H1 (cell line): ENCODE data around the gene SLC38A1. TPM values are rescaled to one million over a fixed set of nuclear protein-coding genes. Genes with fewer than 3 reads are reported as not detected.

ENCODE experiments used
- CTCF ChIA-PET: fragments of 300-600 bp; sonication (Branson Sonifier 250); formaldehyde crosslinking; loops from one replicate; lab custom pipeline; 2021; ENCODE audit not compliant: partially characterized antibody; lab: Charles Lee
- POLR2A ChIA-PET: fragments of 300-600 bp; sonication (Branson Sonifier 250); formaldehyde crosslinking; loops from one replicate; lab custom pipeline; 2021; ENCODE audit warnings: inconsistent platforms; ENCODE audit not compliant: partially characterized antibody; lab: Charles Lee
- DNase-seq, 2 experiments: peaks; one replicate each; pipeline versions ENCODE4 v3.0.0 to v3.0.0-alpha.2; 2010 to 2022; ENCODE audit warnings: low spot score in 2 of 2, low read depth in 1 of 2, mixed read lengths in 1 of 2
- FAIRE-seq: peaks from 2 replicates; lab custom pipeline; 2011; peaks lifted over from hg19 to GRCh38; lab: Jason Lieb, UNC
- H2AFZ ChIP-seq: 2 replicates; pipeline ENCODE4 v1.8.1; 2012; ENCODE audit warnings: low read length, inconsistent platforms
- H2AK5ac ChIP-seq: 2 replicates; pipeline ENCODE4 v1.6.1; 2013; ENCODE audit warnings: low read depth, low read length
- H2BK120ac ChIP-seq: replicated peaks from 2 replicates; pipeline ENCODE3; 2013; ENCODE audit warnings: low read depth, low read length, inconsistent platforms
- H2BK12ac ChIP-seq: 2 replicates; pipeline ENCODE4 v1.6.1; 2013; ENCODE audit warnings: low read depth, low read length
- H2BK15ac ChIP-seq: 2 replicates; pipeline ENCODE4 v1.6.1; 2013; ENCODE audit warnings: low read length
- H2BK20ac ChIP-seq: 2 replicates; pipeline ENCODE4 v1.6.1; 2013; ENCODE audit warnings: low read length
- H2BK5ac ChIP-seq: 2 replicates; pipeline ENCODE4 v1.6.1; 2013; ENCODE audit warnings: low read depth, low read length
- H3K14ac ChIP-seq: 2 replicates; pipeline ENCODE4 v1.6.1; 2013; ENCODE audit warnings: inconsistent platforms; ENCODE audit not compliant: insufficient read length
- H3K18ac ChIP-seq: 2 replicates; pipeline ENCODE4 v1.6.1; 2013; ENCODE audit warnings: low read length; ENCODE audit errors: extremely low read depth
- H3K23ac ChIP-seq: 2 replicates; pipeline ENCODE4 v1.6.1; 2013; ENCODE audit warnings: inconsistent platforms; ENCODE audit not compliant: insufficient read length
- H3K23me2 ChIP-seq: 2 replicates; pipeline ENCODE4 v1.6.1; 2013; ENCODE audit warnings: low read depth, low read length
- H3K27ac ChIP-seq: 2 replicates; pipeline ENCODE4 v1.6.1; 2011; ENCODE audit warnings: low read depth, low read length, inconsistent platforms
- H3K27me3 ChIP-seq, 4 experiments: replicated peaks in 1 of 4; 1 replicate in 1 of 4; 2 replicates in 3 of 4; pipeline versions ENCODE4 v1.6.1 to v1.8.1; 2011 to 2013; ENCODE audit warnings: low read length in 3 of 4, mild to moderate bottlenecking in 3 of 4, inconsistent platforms in 2 of 4, mixed read lengths in 2 of 4, moderate library complexity in 1 of 4; ENCODE audit not compliant: control insufficient read depth in 3 of 4, insufficient read depth in 3 of 4; ENCODE audit errors: extremely low read depth in 1 of 4
- H3K36me3 ChIP-seq, 4 experiments: 2 replicates each; pipeline versions ENCODE4 v1.6.1 to v1.8.1; 2011 to 2013; ENCODE audit warnings: mild to moderate bottlenecking in 4 of 4, low read length in 3 of 4, moderate library complexity in 2 of 4, control low read depth in 1 of 4, inconsistent platforms in 1 of 4; ENCODE audit not compliant: insufficient read depth in 4 of 4, control insufficient read depth in 2 of 4
- H3K4ac ChIP-seq: replicated peaks from 2 replicates; pipeline ENCODE3; 2013; ENCODE audit warnings: low read length, low read depth, mixed read lengths, inconsistent platforms; ENCODE audit not compliant: insufficient read length
- H3K4me1 ChIP-seq, 4 experiments: replicated peaks in 1 of 4; 1 replicate in 1 of 4; 2 replicates in 3 of 4; pipeline versions ENCODE4 v1.6.1 to v1.8.1; 2011 to 2013; ENCODE audit warnings: low read length in 3 of 4, inconsistent platforms in 2 of 4, mixed read lengths in 1 of 4; ENCODE audit not compliant: insufficient read depth in 4 of 4, control insufficient read depth in 3 of 4
- H3K4me2 ChIP-seq, 2 experiments: 2 replicates each; pipeline versions ENCODE4 v1.6.1 to v1.8.1; 2011 to 2013; ENCODE audit warnings: low read depth in 2 of 2, low read length in 2 of 2, control low read depth in 1 of 2, inconsistent platforms in 1 of 2, mild to moderate bottlenecking in 1 of 2; ENCODE audit not compliant: insufficient read depth in 1 of 2
- H3K4me3 ChIP-seq, 4 experiments: fragments of 200-600, 300-600 bp in 1 of 4; sonication (generic), shearing (Covaris generic), sonication (Bioruptor Twin) in 1 of 4; 2 replicates each; pipeline versions ENCODE4 v1.5.1 to v1.8.1; 2011 to 2016; ENCODE audit warnings: low read length in 4 of 4, low read depth in 3 of 4, control low read depth in 2 of 4, inconsistent platforms in 2 of 4, mild to moderate bottlenecking in 2 of 4, mixed read lengths in 1 of 4, moderate library complexity in 1 of 4; ENCODE audit not compliant: insufficient read depth in 2 of 4; ENCODE audit errors: extremely low read depth in 1 of 4
- H3K56ac ChIP-seq: replicated peaks from 2 replicates; pipeline ENCODE3; 2013; ENCODE audit warnings: low read depth, mild to moderate bottlenecking, mixed read lengths, low read length, inconsistent platforms; ENCODE audit not compliant: insufficient read length
- H3K79me1 ChIP-seq: 2 replicates; pipeline ENCODE4 v1.6.1; 2013; ENCODE audit warnings: low read depth, low read length, control low read depth
- H3K79me2 ChIP-seq, 2 experiments: 2 replicates each; pipeline versions ENCODE4 v1.6.1 to v1.8.1; 2012 to 2013; ENCODE audit warnings: low read length in 2 of 2, mild to moderate bottlenecking in 2 of 2, inconsistent platforms in 1 of 2; ENCODE audit not compliant: insufficient read depth in 2 of 2, control insufficient read depth in 1 of 2
- H3K9ac ChIP-seq, 4 experiments: replicated peaks in 1 of 4; 1 replicate in 1 of 4; 2 replicates in 3 of 4; pipeline versions ENCODE4 v1.6.1 to v1.8.1; 2011 to 2013; ENCODE audit warnings: low read depth in 3 of 4, low read length in 3 of 4, control low read depth in 2 of 4, mild to moderate bottlenecking in 2 of 4, moderate library complexity in 2 of 4, inconsistent platforms in 1 of 4; ENCODE audit errors: extremely low read depth in 1 of 4
- H3K9me3 ChIP-seq, 2 experiments: 2 replicates each; pipeline versions ENCODE4 v1.6.1 to v1.8.1; 2012 to 2013; ENCODE audit warnings: mild to moderate bottlenecking in 2 of 2, moderate library complexity in 2 of 2, control low read depth in 1 of 2, inconsistent platforms in 1 of 2, low read depth in 1 of 2, low read length in 1 of 2, mixed read lengths in 1 of 2; ENCODE audit not compliant: insufficient read depth in 2 of 2
- H4K20me1 ChIP-seq, 2 experiments: replicated peaks in 1 of 2; 2 replicates each; pipeline versions ENCODE3 to v1.8.1; 2011 to 2013; ENCODE audit warnings: inconsistent platforms in 2 of 2, low read length in 2 of 2, mild to moderate bottlenecking in 1 of 2; ENCODE audit not compliant: insufficient read depth in 2 of 2, control insufficient read depth in 1 of 2
- H4K5ac ChIP-seq: 2 replicates; pipeline ENCODE4 v1.6.1; 2013; ENCODE audit warnings: low read length, low read depth, mixed read lengths, inconsistent platforms; ENCODE audit not compliant: insufficient read length
- H4K8ac ChIP-seq: 2 replicates; pipeline ENCODE4 v1.8.0; 2013; ENCODE audit warnings: mild to moderate bottlenecking, moderate library complexity, low read length, inconsistent platforms; ENCODE audit not compliant: insufficient read depth; ENCODE audit errors: extremely low read depth
- H4K91ac ChIP-seq: replicated peaks from 2 replicates; pipeline ENCODE3; 2013; ENCODE audit warnings: low read length, mixed read lengths, inconsistent platforms; ENCODE audit not compliant: insufficient read length
- ATF2 ChIP-seq: IDR thresholded peaks from 2 replicates; pipeline ENCODE4 v1.6.1; 2012; ENCODE audit warnings: low read length, inconsistent platforms
- CBX8 ChIP-seq: fragments of 300-800, 300-1000 bp; sonication (generic); IDR thresholded peaks from 2 replicates; pipeline ENCODE4 v1.7.1; 2016; ENCODE audit warnings: low read depth, low read length, borderline replicate concordance
- CHD1 ChIP-seq: IDR thresholded peaks from 2 replicates; pipeline ENCODE4 v1.6.1; 2012; ENCODE audit warnings: low read depth, low read length, improper control_type of control experiment
- HDAC6 ChIP-seq: IDR thresholded peaks from one replicate; pipeline ENCODE4 v1.7.1; 2012; ENCODE audit warnings: low read depth, mild to moderate bottlenecking, inconsistent platforms, low read length, moderate library complexity
- POLR2A ChIP-seq, 2 experiments: IDR thresholded peaks; 1 replicate in 1 of 2; 2 replicates in 1 of 2; pipeline ENCODE4 v1.6.1; 2011; ENCODE audit warnings: low read depth in 2 of 2, low read length in 2 of 2, mild to moderate bottlenecking in 2 of 2; ENCODE audit errors: control extremely low read depth in 1 of 2
- RBBP5 ChIP-seq: IDR thresholded peaks from 2 replicates; pipeline ENCODE4 v1.7.1; 2012; ENCODE audit warnings: low read depth, mild to moderate bottlenecking, inconsistent platforms, low read length, moderate library complexity, borderline replicate concordance
- RFX5 ChIP-seq: IDR thresholded peaks from 2 replicates; pipeline ENCODE4 v1.6.1; 2011; ENCODE audit warnings: low read depth, low read length, improper control_type of control experiment, borderline replicate concordance
- SAP30 ChIP-seq: fragments of 300-600 bp; sonication (generic); IDR thresholded peaks from 2 replicates; pipeline ENCODE4 v1.7.1; 2012; ENCODE audit warnings: low read length, moderate library complexity, mild to moderate bottlenecking, inconsistent platforms; ENCODE audit not compliant: insufficient read depth, insufficient replicate concordance
- TEAD4 ChIP-seq: IDR thresholded peaks from 2 replicates; pipeline ENCODE4 v1.6.1; 2012; ENCODE audit warnings: low read depth, low read length, inconsistent platforms, mixed read lengths
- WGBS, 2 experiments: shearing (Covaris generic) in 1 of 2; methylation state at CpG; one replicate each; pipeline versions ENCODE4 v1.1.6 to v1.1.7; 2013 to 2015; ENCODE audit warnings: low lambda C conversion rate in 2 of 2, mixed read lengths in 2 of 2, inconsistent platforms in 1 of 2, low coverage in 1 of 2, missing lambda C conversion rate in 1 of 2; ENCODE audit not compliant: insufficient replicate concordance in 2 of 2, insufficient coverage in 1 of 2, insufficient read length in 1 of 2; ENCODE audit errors: extremely low coverage in 1 of 2, missing lambda C conversion rate in 1 of 2; 5-methylcytosine and 5-hydroxymethylcytosine counted together
- polyA plus RNA-seq, 7 experiments: library from polyadenylated mRNA; depleted of rRNA in 3 of 7; stranded (reverse) in 5 of 7; unstranded in 2 of 7; fragments of >200 nt in 5 of 7; fragments of 200-250 nt in 2 of 7; gene quantifications; 1 replicate in 5 of 7; 2 replicates in 1 of 7; 4 replicates in 1 of 7; pipeline versions ENCODE4 v1.2.1 to v1.2.3, GENCODE V29; 2011 to 2013; ENCODE audit warnings: missing spikeins in 2 of 7, mixed read lengths in 2 of 7
- total RNA-seq: library from RNA; stranded (reverse); fragmentation: NEBNext Ultra II Directional; extraction: Animal tissue kit (Norgen Biotek cat#: 25700); gene quantifications from 2 replicates; pipeline ENCODE4 v1.2.1, GENCODE V29; 2021

SLC38A1 gene
- total and polyA plus RNA-seq, 2 of the 8 experiments (the other 6 are each of a cell fraction or from before 2014, with no cell fraction given): 83.4 to 242 TPM

- H2BK120ac ChIP-seq: no peak overlapping the region
- FAIRE-seq (no peak), DNase-seq (no peak)
- H4K20me1 ChIP-seq: peaks cover 5 to 11% of the 10 kb centered on the region in 2 experiments
- H3K18ac ChIP-seq: no peak overlapping the region
- H3K14ac ChIP-seq: no peak overlapping the region
- no peak overlapping the region for H3K56ac ChIP-seq
- H4K5ac ChIP-seq: no peak overlapping the region
- no peak overlapping the region for H2BK20ac ChIP-seq
- H3K79me2 ChIP-seq: peaks cover 0 to 49% of the 10 kb centered on the region in 2 experiments; a peak in 2 of 4 replicates
- H2BK12ac ChIP-seq: no peak overlapping the region
- 80% methylated on average over 4 of the region's 4 CpGs; no CpG with 5 or more reads in 1 of the 2 experiments for WGBS, 2 experiments
- no peak overlapping the region for H3K27ac ChIP-seq
- peaks cover 20 to 85% (median 52%) of the 10 kb centered on the region in 4 experiments for H3K36me3 ChIP-seq
- H2AK5ac ChIP-seq: no peak overlapping the region
- no peak overlapping the region for H2BK5ac ChIP-seq
- no peak overlapping the region for H3K4me3 ChIP-seq
- ChIA-PET POLR2A (interaction anchor here (1.4 kb wide), 1 partner anchor 60 kb away, joined by 4 read pairs; the partner anchor contains the start of gene SLC38A1), CTCF (interaction anchor here (1.0 kb wide), 1 partner anchor 84 kb away, joined by 4 read pairs; no protein-coding TSS in a partner anchor)
- no peak overlapping the region for H3K9ac ChIP-seq
- no peak overlapping the region for H4K8ac ChIP-seq
- H2BK15ac ChIP-seq: no peak overlapping the region
- no peak overlapping the region for H3K4me2 ChIP-seq
- no peak overlapping the region for H3K23ac ChIP-seq
- no peaks in the 10 kb centered on the region for H3K9me3 ChIP-seq
- H4K91ac ChIP-seq: no peak overlapping the region
- no peak overlapping the region for H3K4ac ChIP-seq
- H2AFZ ChIP-seq: no peak overlapping the region
- peaks cover 0 to 4% (median 2%) of the 10 kb centered on the region in 4 experiments; a peak in 3 of 7 replicates for H3K4me1 ChIP-seq
- H3K79me1 ChIP-seq: peaks cover 5% of the 10 kb centered on the region; the same call in 1 of the 2 replicates
- no peaks in the 10 kb centered on the region for H3K23me2 ChIP-seq
- H3K27me3 ChIP-seq: no peaks in the 10 kb centered on the region
- TF ChIP-seq CBX8 (no peak), POLR2A (IDR thresholded peaks at IDR 0.05; ENCODE audit: control extremely low read depth in 1 of 2, low read depth in 2 of 2, low read length in 2 of 2) (no peak), ATF2 (no peak), TEAD4 (no peak), CHD1 (no peak), RFX5 (no peak), HDAC6 (no peak), RBBP5 (no peak), SAP30 (no peak)
Measured at GRCh38 chr12:46209170-46209569, 59.7 kb downstream of the SLC38A1 start.
